Femur (tissue), 1 donor: Measurements from ENCODE around the gene KRTAP9-6.
"Not testable (repeated sequence)": the region's sequence is repeated elsewhere in the genome, so short reads cannot be mapped to it uniquely, and the experiment has no call there.

Experiments
- DNase-seq: peaks from one replicate; pipeline ENCODE4 v3.0.0-alpha.2; 2017

The KRTAP9-6 gene

GRCh38 chr17:41265078-41265477 is at the start of gene KRTAP9-6:
KRTAP9-6 (plus strand) TSS chr17:41265378; CDS start chr17:41265378, 0 bp downstream.
- DNase-seq = no peak

- DNase-seq = no peak
Observed at GRCh38 chr17:41215681-41216080, 49.5 kb upstream of the KRTAP9-6 start.

GRCh38 chr17:41223821-41224220 is 41.4 kb upstream of the KRTAP9-6 start:
- no peak for DNase-seq

GRCh38 chr17:41226051-41226450 is 39.1 kb upstream of the KRTAP9-6 start:
- DNase-seq = no peak

GRCh38 chr17:41226598-41227095 is 38.5 kb upstream of the KRTAP9-6 start, which contains the start of gene KRTAP9-2:
KRTAP9-2 (plus strand) TSS chr17:41226648; CDS start chr17:41226655, 7 bp downstream.
- not testable (repeated sequence) for DNase-seq

GRCh38 chr17:41230094-41230493 is 35.1 kb upstream of the KRTAP9-6 start:
- no peak for DNase-seq

GRCh38 chr17:41231731-41232130 is 33.4 kb upstream of the KRTAP9-6 start:
- DNase-seq = no peak

- DNase-seq = not testable (repeated sequence)
Observed at GRCh38 chr17:41232399-41233105, 32.6 kb upstream of the KRTAP9-6 start, which contains the start of gene KRTAP9-3. KRTAP9-3 (plus strand) TSS chr17:41232449; CDS start chr17:41232502, 53 bp downstream.

GRCh38 chr17:41237116-41237515 is 28.1 kb upstream of the KRTAP9-6 start:
- DNase-seq = not testable (repeated sequence)

- DNase-seq = not testable (repeated sequence)
Observed at GRCh38 chr17:41237949-41238437, 27.2 kb upstream of the KRTAP9-6 start, which contains the start of gene KRTAP9-8. KRTAP9-8 (plus strand) TSS chr17:41237999; CDS start chr17:41238052, 53 bp downstream.

GRCh38 chr17:41246995-41247787 is 18.0 kb upstream of the KRTAP9-6 start:
- DNase-seq = not testable (repeated sequence)

GRCh38 chr17:41249637-41250240 is 15.4 kb upstream of the KRTAP9-6 start, which contains the start of gene KRTAP9-4:
KRTAP9-4 (plus strand) TSS chr17:41249687; CDS start chr17:41249721, 34 bp downstream.
- DNase-seq = not testable (repeated sequence)

- DNase-seq = no peak
Observed at GRCh38 chr17:41251261-41251660, 13.9 kb upstream of the KRTAP9-6 start.

- no peak for DNase-seq
Observed at GRCh38 chr17:41254861-41255260, 10.3 kb upstream of the KRTAP9-6 start.

- DNase-seq = not testable (repeated sequence)
Observed at GRCh38 chr17:41255381-41256290, 9.5 kb upstream of the KRTAP9-6 start, which contains the start of gene KRTAP9-9. KRTAP9-9 (plus strand) TSS chr17:41255384.

GRCh38 chr17:41256291-41256685 is 8.9 kb upstream of the KRTAP9-6 start:
- DNase-seq = no peak

- DNase-seq = no peak
Observed at GRCh38 chr17:41258406-41258805, 6.8 kb upstream of the KRTAP9-6 start.

GRCh38 chr17:41263212-41263611 is 2.0 kb upstream of the KRTAP9-6 start:
- no peak for DNase-seq

- no peak for DNase-seq
Observed at GRCh38 chr17:41264599-41264998, 579 bp upstream of the KRTAP9-6 start.

GRCh38 chr17:41267711-41268110 is 2.5 kb downstream of the KRTAP9-6 start:
- DNase-seq = no peak

- not testable (repeated sequence) for DNase-seq
Observed at GRCh38 chr17:41271323-41271722, 6.1 kb downstream of the KRTAP9-6 start.
